ENCODE results near the gene CBX7.

CBX7 gene

DNA sequence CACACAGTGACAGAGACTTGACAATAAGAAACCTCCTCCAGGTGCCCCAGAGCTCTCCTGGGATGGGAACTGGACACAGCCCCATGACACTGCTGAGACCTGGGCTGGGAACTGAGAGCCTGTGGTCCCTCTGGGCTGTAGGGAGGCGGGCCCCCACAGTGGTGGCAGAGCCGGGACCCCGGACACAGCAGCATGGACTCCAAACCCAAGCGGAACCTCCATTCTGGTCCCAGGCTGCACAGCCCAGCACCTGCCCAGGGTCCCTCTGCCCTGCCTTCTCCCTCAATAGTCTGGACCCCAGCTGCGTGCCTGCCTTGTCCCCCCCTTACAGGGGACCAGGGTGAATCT is 63.8 kb downstream of the CBX7 start:
- TF ChIP-seq, protein P1, sequence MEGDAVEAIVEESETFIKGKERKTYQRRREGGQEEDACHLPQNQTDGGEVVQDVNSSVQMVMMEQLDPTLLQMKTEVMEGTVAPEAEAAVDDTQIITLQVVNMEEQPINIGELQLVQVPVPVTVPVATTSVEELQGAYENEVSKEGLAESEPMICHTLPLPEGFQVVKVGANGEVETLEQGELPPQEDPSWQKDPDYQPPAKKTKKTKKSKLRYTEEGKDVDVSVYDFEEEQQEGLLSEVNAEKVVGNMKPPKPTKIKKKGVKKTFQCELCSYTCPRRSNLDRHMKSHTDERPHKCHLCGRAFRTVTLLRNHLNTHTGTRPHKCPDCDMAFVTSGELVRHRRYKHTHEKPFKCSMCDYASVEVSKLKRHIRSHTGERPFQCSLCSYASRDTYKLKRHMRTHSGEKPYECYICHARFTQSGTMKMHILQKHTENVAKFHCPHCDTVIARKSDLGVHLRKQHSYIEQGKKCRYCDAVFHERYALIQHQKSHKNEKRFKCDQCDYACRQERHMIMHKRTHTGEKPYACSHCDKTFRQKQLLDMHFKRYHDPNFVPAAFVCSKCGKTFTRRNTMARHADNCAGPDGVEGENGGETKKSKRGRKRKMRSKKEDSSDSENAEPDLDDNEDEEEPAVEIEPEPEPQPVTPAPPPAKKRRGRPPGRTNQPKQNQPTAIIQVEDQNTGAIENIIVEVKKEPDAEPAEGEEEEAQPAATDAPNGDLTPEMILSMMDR (IDR thresholded peaks at IDR 0.05; ENCODE audit: borderline replicate concordance, insufficient read depth, low read depth, low read length) = no peak
- no peak overlapping the region for H3K4me3 ChIP-seq (ENCODE audit: low read depth, low read length)

DNA sequence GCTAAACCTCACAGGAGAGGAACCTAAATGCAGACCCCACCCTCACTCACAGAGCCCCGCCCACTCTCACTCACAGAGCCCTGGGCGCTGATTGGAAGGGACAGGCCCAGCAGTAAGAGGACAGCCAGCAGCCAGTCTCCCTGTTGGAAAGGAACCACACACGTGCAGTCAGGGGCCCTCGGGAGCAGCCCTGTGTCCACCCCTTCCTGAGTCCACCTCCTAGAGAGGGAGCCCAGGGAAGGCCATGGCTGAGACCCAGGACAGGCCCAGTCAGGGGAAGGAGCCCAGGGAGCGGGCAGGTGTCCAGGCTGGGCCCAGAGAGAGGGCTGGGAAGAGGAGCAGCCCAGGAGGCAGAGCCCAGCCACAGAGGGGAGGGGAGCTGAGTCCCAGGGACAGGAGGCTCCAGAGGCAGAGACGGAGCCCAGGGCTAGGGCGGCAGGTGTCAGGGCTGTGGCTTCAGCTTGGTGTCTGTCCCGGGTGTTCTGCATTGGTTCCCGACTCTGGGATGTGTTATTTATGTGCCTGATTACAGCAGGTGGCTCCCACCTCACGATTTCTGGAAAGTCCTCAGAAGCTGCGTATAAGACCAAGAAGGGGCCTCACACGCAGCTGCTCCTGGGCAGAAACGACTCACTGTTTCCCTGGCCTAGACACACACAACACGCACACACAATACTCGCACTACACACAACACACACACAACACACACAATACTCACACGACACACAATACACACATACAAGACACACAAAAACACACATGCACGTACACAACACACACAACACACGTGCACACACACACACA is 64.4 kb downstream of the CBX7 start:
- TF ChIP-seq, protein P1 (IDR thresholded peaks at IDR 0.05; ENCODE audit: borderline replicate concordance, insufficient read depth, low read depth, low read length) = no peak

DNA sequence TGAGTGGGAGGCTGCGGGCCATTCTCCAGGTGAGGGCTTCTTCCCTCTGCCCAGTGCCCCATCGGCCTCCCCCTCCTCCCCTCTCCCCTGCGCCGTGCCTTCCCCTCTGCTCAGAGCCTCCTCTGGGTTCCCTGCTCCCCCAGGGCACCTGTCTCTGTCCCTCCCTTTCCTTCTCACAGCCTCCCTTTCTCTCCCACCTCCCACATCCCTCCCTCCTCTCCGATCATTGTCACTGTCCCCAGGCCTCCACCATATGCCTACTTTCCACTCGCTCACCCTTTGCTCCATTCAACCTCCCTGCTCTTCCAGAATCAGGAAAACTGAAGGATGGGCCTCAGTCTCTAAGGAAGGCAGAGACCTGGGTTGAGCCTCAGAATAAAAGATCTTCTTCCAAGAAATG is 65.4 kb downstream of the CBX7 start:
- no peak overlapping the region for H3K4me3 ChIP-seq (ENCODE audit: low read depth, low read length)
- TF ChIP-seq, protein P1 (IDR thresholded peaks at IDR 0.05; ENCODE audit: borderline replicate concordance, insufficient read depth, low read depth, low read length) = no peak

More for the DNA sequence above, 64.4 kb downstream of the CBX7 start:
- H3K4me3 ChIP-seq (ENCODE audit: low read depth, low read length) = no peak overlapping the region

DNA sequence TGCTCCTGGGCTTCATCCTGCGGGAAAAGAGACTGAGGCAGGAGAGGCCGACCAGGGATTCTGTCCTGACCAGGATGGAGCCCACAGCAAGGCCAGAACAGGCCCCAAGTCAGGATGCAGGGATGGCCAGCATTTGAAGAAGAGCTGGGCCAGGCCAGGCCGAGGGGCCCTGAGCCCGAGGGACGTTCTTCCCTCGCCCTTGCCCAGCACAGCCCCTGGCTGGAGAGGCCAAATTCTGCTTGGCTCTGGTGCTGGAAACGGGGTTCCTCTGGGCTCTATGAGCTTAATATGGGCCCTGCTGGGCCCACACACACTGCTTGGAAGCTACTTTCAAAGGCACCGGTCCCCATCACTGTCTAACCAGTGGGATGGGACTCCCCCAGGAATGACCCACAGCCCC is 67.8 kb downstream of the CBX7 start:
- no peak overlapping the region for H3K4me3 ChIP-seq (ENCODE audit: low read depth, low read length)
- TF ChIP-seq, protein P1 (IDR thresholded peaks at IDR 0.05; ENCODE audit: borderline replicate concordance, insufficient read depth, low read depth, low read length) = no peak

- TF ChIP-seq, protein P1 (IDR thresholded peaks at IDR 0.05; ENCODE audit: borderline replicate concordance, insufficient read depth, low read depth, low read length) = no peak
- H3K4me3 ChIP-seq (ENCODE audit: low read depth, low read length) = no peak overlapping the region
Observed at GRCh38 chr22:39083212-39084165, 69.0 kb downstream of the CBX7 start.

DNA sequence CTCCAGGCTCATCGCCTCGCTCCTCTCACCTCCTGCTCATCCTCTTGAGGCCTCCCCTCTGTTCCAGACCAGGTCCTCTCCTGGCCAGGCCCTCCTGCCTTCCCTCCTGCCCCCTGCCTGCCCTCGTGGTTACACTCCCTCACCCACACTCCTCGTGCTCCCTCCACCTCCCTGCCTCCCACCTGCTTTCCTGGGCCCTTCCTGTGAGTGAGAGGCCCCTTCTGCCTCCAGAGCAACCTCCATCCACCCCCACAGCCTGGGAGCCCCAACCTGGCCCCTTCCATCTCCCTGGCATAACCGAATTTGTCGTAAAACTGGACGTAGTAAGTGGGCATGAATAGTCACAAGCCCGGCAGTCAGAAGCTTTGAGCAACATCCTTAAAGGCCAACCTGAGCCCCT is 70.9 kb downstream of the CBX7 start:
- TF ChIP-seq, protein P1 (IDR thresholded peaks at IDR 0.05; ENCODE audit: borderline replicate concordance, insufficient read depth, low read depth, low read length) = no peak
- H3K4me3 ChIP-seq (ENCODE audit: low read depth, low read length) = no peak overlapping the region

Measured in GM12875 (cell line).